Activated T-cell treated with anti-CD3 and anti-CD28 coated beads, Interleukin-2, amount 50 U/mL, for 72 hours (primary cell): ENCODE results near the gene EPB41L1. TPM values are rescaled to one million over a fixed set of nuclear protein-coding genes. Genes with fewer than 3 reads are reported as not detected.
"Not testable (repeated sequence)": the region's sequence is repeated elsewhere in the genome, so short reads cannot be mapped to it uniquely, and the experiment has no call there.

Source experiments
- ATAC-seq, 2 donors: fragments of 150-1000 bp; cut with Tn5 transposase; replicated peaks in 1 of 2; 2 replicates each; pipeline ENCODE4 v1.10.0; 2021; ENCODE audit warnings: moderate library complexity in 2 of 2, mild to moderate bottlenecking in 1 of 2
- DNase-seq, 2 donors: peaks; one replicate each; pipeline ENCODE4 v3.0.0; 2021 to 2022; ENCODE audit warnings: mixed read lengths in 1 of 2
- H3K27ac Mint-ChIP-seq: one replicate; pipeline ENCODE4 v1.8.0; 2022; ENCODE audit warnings: mild to moderate bottlenecking, moderate library complexity, mixed read lengths
- H3K27me3 Mint-ChIP-seq: one replicate; pipeline ENCODE4 v1.8.0; 2022; ENCODE audit warnings: low read depth, mixed read lengths
- H3K36me3 Mint-ChIP-seq, 2 donors: one replicate each; pipeline ENCODE4 v1.8.0; 2022; ENCODE audit warnings: mixed read lengths in 2 of 2, mild to moderate bottlenecking in 1 of 2; ENCODE audit not compliant: insufficient read depth in 2 of 2
- H3K4me1 Mint-ChIP-seq: one replicate; pipeline ENCODE4 v1.8.0; 2022; ENCODE audit warnings: low read depth, mixed read lengths
- H3K4me3 Mint-ChIP-seq, 2 donors: one replicate each; pipeline ENCODE4 v1.8.0; 2022; ENCODE audit warnings: mild to moderate bottlenecking in 2 of 2, mixed read lengths in 2 of 2, moderate library complexity in 2 of 2
- H3K9me3 Mint-ChIP-seq, 2 donors: one replicate each; pipeline ENCODE4 v1.8.0; 2022; ENCODE audit warnings: mixed read lengths in 2 of 2
- total RNA-seq, 2 donors: library from RNA; stranded (reverse); gene quantifications; one replicate each; pipeline ENCODE4 v1.2.3, GENCODE V29; 2022

The EPB41L1 gene
- total RNA-seq, 2 donors from 2014 or later = 0.51 to 0.70 TPM

- Mint-ChIP-seq H3K9me3 (no peaks in the 10 kb centered on the region), H3K27ac (no peak overlapping the region), H3K27me3 (no peaks in the 10 kb centered on the region), H3K4me3 (no peak overlapping the region), H3K36me3 (no peaks in the 10 kb centered on the region), H3K4me1 (no peaks in the 10 kb centered on the region)
- no peak for DNase-seq
- no peak for ATAC-seq
Measured at GRCh38 chr20:36132802-36133211, 21.7 kb upstream of the EPB41L1 start.

- Mint-ChIP-seq H3K36me3 (no peaks in the 10 kb centered on the region), H3K4me1 (no peaks in the 10 kb centered on the region), H3K27me3 (no peaks in the 10 kb centered on the region), H3K4me3 (no peak overlapping the region), H3K9me3 (no peaks in the 10 kb centered on the region), H3K27ac (no peak overlapping the region)
- ATAC-seq (no peak), DNase-seq (no peak)
Measured at GRCh38 chr20:36133821-36134220, 20.7 kb upstream of the EPB41L1 start.

GRCh38 chr20:36135159-36135558 lies 19.4 kb upstream of the EPB41L1 start:
- Mint-ChIP-seq H3K9me3 (no peaks in the 10 kb centered on the region), H3K36me3 (no peaks in the 10 kb centered on the region), H3K4me1 (no peaks in the 10 kb centered on the region), H3K27me3 (no peaks in the 10 kb centered on the region), H3K27ac (no peak overlapping the region), H3K4me3 (no peak overlapping the region)
- DNase-seq (no peak), ATAC-seq (no peak)

- ATAC-seq (no peak), DNase-seq (no peak)
- Mint-ChIP-seq H3K4me3 (no peak overlapping the region), H3K27me3 (no peaks in the 10 kb centered on the region), H3K36me3 (no peaks in the 10 kb centered on the region), H3K4me1 (no peaks in the 10 kb centered on the region), H3K9me3 (no peaks in the 10 kb centered on the region), H3K27ac (no peak overlapping the region)
Measured at GRCh38 chr20:36135821-36136220, 18.7 kb upstream of the EPB41L1 start.

GRCh38 chr20:36137313-36137712 lies 17.2 kb upstream of the EPB41L1 start:
- DNase-seq, H3K27me3 Mint-ChIP-seq, H3K4me3 Mint-ChIP-seq, ATAC-seq, H3K4me1 Mint-ChIP-seq, H3K36me3 Mint-ChIP-seq, H3K27ac Mint-ChIP-seq, H3K9me3 Mint-ChIP-seq: not testable (repeated sequence)

- no peaks in the 10 kb centered on the region for H3K36me3 Mint-ChIP-seq
- H3K4me1 Mint-ChIP-seq = peaks cover 6% of the 10 kb centered on the region
- no peak for DNase-seq
- H3K9me3 Mint-ChIP-seq = no peaks in the 10 kb centered on the region
- H3K27me3 Mint-ChIP-seq = peaks cover 8% of the 10 kb centered on the region
- no peak for ATAC-seq
- H3K4me3 Mint-ChIP-seq = no peak overlapping the region
- H3K27ac Mint-ChIP-seq = no peak overlapping the region
Measured at GRCh38 chr20:36141310-36141709, 13.2 kb upstream of the EPB41L1 start.

- ATAC-seq = no peak
- peaks cover 15% of the 10 kb centered on the region for H3K27me3 Mint-ChIP-seq
- peaks cover 6% of the 10 kb centered on the region for H3K4me1 Mint-ChIP-seq
- H3K27ac Mint-ChIP-seq = no peak overlapping the region
- H3K9me3 Mint-ChIP-seq = no peaks in the 10 kb centered on the region
- H3K4me3 Mint-ChIP-seq = no peak overlapping the region
- H3K36me3 Mint-ChIP-seq = no peaks in the 10 kb centered on the region
- no peak for DNase-seq
Measured at GRCh38 chr20:36144336-36144735, 10.2 kb upstream of the EPB41L1 start.

GRCh38 chr20:36145877-36146707 lies 8.4 kb upstream of the EPB41L1 start:
- Mint-ChIP-seq H3K36me3 (no peaks in the 10 kb centered on the region), H3K4me1 (peaks cover 6% of the 10 kb centered on the region), H3K4me3 (no peak overlapping the region), H3K27me3 (peaks cover 15% of the 10 kb centered on the region), H3K27ac (no peak overlapping the region), H3K9me3 (no peaks in the 10 kb centered on the region)
- DNase-seq (no peak), ATAC-seq (no peak)

GRCh38 chr20:36147690-36148089 lies 6.8 kb upstream of the EPB41L1 start:
- H3K9me3 Mint-ChIP-seq = no peaks in the 10 kb centered on the region
- no peak overlapping the region for H3K4me3 Mint-ChIP-seq
- no peak for ATAC-seq
- no peak overlapping the region for H3K27ac Mint-ChIP-seq
- H3K4me1 Mint-ChIP-seq = peaks cover 5% of the 10 kb centered on the region
- no peak for DNase-seq
- H3K36me3 Mint-ChIP-seq = no peaks in the 10 kb centered on the region
- peaks cover 15% of the 10 kb centered on the region for H3K27me3 Mint-ChIP-seq

GRCh38 chr20:36148439-36148838 lies 6.1 kb upstream of the EPB41L1 start:
- no peaks in the 10 kb centered on the region for H3K4me1 Mint-ChIP-seq

GRCh38 chr20:36149012-36149411 lies 5.5 kb upstream of the EPB41L1 start:
- Mint-ChIP-seq H3K4me1 (no peaks in the 10 kb centered on the region), H3K27me3 (peaks cover 15% of the 10 kb centered on the region), H3K4me3 (no peak overlapping the region), H3K36me3 (no peaks in the 10 kb centered on the region), H3K27ac (no peak overlapping the region), H3K9me3 (no peaks in the 10 kb centered on the region)
- ATAC-seq (no peak), DNase-seq (no peak)

More at GRCh38 chr20:36148439-36148838, 6.1 kb upstream of the EPB41L1 start:
- Mint-ChIP-seq H3K27ac (no peak overlapping the region), H3K36me3 (no peaks in the 10 kb centered on the region), H3K27me3 (peaks cover 15% of the 10 kb centered on the region), H3K4me3 (no peak overlapping the region), H3K9me3 (no peaks in the 10 kb centered on the region)
- no peak for ATAC-seq
- DNase-seq = no peak

- no peaks in the 10 kb centered on the region for H3K36me3 Mint-ChIP-seq
- no peaks in the 10 kb centered on the region for H3K9me3 Mint-ChIP-seq
- H3K4me3 Mint-ChIP-seq = no peak overlapping the region
- H3K27me3 Mint-ChIP-seq = peaks cover 15% of the 10 kb centered on the region
- no peaks in the 10 kb centered on the region for H3K4me1 Mint-ChIP-seq
- ATAC-seq = no peak
- H3K27ac Mint-ChIP-seq = no peak overlapping the region
- no peak for DNase-seq
Measured at GRCh38 chr20:36149469-36149868, 5.1 kb upstream of the EPB41L1 start.

- Mint-ChIP-seq H3K4me3 (no peak overlapping the region), H3K4me1 (peaks cover 6% of the 10 kb centered on the region), H3K9me3 (no peaks in the 10 kb centered on the region), H3K27ac (no peak overlapping the region), H3K36me3 (no peaks in the 10 kb centered on the region), H3K27me3 (peaks cover 20% of the 10 kb centered on the region)
- no peak for ATAC-seq
- no peak for DNase-seq
Measured at GRCh38 chr20:36150489-36150846, 4.1 kb upstream of the EPB41L1 start.
